HG02852 (cell line): Measurements from ENCODE around the gene ERGIC2.
"Not testable (repeated sequence)": the region's sequence is repeated elsewhere in the genome, so short reads cannot be mapped to it uniquely, and the experiment has no call there.

Source experiments
- ATAC-seq: cut with Tn5 transposase; IDR thresholded peaks from one replicate; pipeline ENCODE4 v1.9.1; 2021; ENCODE audit warnings: mild to moderate bottlenecking, moderate library complexity; ENCODE audit not compliant: unreplicated experiment

The ERGIC2 gene, protein sequence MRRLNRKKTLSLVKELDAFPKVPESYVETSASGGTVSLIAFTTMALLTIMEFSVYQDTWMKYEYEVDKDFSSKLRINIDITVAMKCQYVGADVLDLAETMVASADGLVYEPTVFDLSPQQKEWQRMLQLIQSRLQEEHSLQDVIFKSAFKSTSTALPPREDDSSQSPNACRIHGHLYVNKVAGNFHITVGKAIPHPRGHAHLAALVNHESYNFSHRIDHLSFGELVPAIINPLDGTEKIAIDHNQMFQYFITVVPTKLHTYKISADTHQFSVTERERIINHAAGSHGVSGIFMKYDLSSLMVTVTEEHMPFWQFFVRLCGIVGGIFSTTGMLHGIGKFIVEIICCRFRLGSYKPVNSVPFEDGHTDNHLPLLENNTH

DNA sequence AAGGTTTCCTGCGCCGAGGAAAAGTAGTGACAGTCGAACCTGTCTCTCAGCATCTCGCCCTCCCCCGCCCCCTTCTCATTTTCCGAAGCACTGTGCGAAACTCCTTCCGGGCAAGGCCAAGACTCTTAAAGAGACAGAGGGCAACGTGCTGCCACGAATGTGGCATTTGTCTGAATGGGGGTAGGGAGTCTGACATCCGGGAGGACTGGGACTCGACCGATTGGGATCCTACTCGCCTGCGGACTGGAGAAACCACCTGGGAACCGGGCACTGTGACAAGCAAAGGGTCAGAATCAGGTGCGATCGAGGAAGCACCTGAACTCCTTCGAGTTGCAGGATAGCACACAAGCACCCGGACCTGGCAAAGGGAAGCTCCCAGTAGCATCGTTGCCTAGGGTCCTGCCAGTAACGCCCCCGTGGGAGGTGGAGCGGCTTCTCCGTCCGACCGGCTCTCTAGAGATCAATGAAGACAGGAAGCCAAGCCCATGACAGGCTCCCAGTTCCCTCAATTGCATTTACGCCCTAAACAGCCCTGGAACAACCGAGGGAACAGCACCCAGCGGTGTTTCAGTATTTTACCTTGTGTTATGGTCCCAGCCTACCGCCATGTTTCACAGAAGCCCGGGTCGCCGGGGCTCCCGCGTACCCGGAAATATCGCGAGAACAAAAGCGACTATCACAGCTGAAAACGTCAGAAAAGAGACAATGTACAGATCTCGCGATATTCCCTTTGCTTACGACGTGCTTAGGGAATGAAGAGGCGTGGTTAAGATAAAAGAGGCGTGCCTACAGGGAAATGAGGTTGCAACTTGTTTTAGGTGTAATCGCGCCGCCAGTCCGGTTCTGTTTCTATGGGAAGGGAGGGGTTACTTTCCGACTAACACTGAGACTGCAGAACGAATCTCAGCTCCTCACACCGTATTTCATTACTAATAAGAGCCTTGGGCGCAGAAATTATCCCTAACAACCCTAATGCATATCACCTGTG is at the start of gene ERGIC2:
Gene ERGIC2 (minus strand): TSS at position 637 of the 988 bp plus-strand sequence. CDS start 9,539 bp downstream, outside the sequence.
- ATAC-seq: peak; percentile 94

DNA sequence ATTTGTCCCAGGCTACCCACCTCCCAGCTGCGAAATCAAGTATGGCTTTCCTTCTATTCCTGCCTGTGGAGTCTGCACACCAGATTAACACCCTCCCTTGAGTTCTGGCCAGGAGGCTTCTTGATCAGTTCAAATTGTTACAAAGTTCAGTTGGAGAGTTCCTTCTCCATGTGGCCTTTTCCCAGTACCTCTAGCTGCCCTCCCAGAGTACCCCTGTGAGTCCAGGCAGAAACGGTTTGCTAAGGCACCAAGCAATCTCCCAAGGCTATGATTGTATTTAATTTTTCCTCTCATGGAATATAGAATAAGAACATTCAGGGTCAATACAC is 49.7 kb upstream of the ERGIC2 start:
- no peak for ATAC-seq

DNA sequence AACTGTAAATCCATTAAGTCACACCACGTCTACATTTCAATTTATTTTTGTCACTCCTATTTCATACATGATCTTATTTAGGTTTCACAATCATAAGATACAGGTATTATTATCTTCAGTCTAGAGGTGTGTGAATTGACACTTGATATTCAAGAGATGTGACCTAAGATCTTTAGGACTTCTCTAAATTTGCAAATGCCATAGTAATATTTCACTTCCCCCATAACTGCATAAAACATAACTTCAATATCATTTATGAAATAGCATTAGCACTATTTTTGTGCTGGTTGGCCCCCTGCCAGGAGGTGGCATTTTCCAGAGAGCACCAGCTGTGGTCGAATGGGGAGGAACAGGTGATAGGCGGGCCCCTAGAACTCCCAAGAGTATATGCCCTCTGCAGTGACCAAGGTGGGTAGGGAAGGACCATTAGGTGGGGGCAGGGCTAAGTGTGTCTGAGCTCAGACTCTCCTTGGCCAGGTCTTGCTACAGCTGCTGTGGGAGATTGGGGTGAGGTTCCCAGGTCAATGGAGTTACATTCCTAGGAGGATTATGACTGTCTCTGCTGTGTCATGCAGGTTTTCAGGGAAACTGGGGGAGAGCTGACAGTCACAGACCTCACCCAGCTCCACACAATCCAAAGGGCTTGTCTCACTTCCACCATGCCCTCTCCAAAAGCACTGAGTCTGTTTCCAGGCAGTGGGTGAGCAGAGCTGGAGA is 49.2 kb upstream of the ERGIC2 start:
- ATAC-seq: no peak

DNA sequence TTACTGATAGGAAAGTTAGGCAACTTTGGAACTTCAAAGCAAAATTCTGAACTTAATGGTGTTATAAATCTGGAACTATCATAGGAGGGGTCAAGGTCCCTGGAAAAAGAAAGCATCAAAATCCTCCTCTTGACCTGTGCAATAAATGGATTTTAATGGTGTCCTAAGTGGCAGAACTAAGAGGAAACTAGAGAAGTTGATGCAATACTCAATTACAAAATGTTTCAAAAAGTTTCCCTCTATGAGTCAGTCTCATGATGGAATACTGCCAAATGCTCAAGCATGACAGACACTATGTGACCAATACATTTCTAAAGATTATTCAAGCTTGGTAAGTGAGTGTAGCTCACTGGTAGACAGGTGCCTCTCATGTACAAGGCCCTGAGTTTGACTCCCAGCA is 47.7 kb upstream of the ERGIC2 start:
- ATAC-seq: peak; percentile 49

DNA sequence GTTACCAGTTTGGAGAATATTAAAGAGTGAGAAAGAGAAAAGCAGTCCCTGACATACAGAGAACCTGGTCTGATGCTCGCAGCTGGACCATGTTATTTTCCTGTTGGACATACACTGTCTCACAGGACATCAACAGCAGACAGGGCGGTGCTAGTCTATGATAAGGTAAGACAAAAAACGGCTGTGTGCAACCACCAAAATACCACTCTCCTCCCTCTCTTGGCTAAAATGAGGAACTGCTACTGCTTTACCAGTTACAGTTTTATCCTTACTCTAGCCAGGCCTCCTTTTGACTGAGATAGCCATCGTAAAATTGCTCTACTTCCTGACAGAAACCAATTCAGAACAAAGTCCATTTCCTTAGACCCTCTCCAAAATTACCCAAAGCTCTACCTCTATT is 47.0 kb upstream of the ERGIC2 start:
- peak; percentile 99 for ATAC-seq

DNA sequence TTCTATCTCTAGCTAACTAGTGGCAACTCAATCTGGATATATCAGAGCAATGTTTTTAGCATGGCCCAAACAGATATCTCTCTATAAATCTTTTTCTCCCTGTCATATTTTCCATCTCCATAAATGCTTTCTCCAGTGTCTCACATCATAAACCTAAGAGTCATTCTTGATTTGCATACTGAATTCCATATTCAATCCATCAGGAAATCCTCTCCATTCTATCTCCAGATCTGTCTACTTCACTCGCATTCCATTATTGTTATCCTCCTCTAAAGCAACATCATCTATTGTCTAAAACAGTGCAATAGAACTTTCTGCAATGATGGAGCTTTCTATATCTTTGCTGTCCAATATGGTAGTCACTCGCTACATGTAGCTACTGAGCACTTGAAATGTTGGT is 45.5 kb upstream of the ERGIC2 start:
- no peak for ATAC-seq

DNA sequence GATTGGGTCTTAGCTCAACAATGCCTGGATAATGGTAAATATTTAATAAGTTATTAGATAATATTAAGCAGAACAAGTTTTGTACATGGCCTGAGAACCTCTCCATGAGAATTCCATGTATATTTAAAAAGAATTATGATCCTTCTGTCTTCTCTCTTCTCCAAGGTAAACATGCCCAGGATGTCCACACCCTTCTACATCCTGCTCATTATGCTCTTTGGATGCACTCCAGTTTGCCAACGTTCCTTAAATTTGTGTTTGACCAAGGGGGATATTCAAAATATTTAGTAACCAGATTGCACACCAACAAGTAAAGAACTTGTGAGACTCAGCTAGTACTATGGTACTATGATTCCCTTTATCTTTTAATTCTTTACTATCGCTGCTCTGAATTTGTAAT is 44.8 kb upstream of the ERGIC2 start:
- no peak for ATAC-seq

DNA sequence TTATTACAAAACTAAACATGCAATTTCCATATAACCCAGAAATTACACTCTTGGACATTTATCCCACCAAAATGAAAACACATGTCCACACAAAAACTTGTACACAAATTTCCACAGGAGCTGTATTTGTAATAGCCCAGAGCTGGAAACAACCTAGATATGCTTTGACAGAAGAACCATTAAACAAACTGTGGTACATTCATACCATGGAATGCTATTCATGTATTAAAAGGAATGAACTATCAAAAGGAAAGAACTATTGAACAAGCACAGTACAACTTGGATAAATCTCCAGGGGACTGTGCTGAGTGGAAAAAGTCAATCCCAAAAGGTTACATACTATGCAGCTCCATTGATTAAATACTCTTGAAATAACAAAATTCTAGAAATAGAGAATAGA is 35.8 kb upstream of the ERGIC2 start:
- ATAC-seq: no peak

DNA sequence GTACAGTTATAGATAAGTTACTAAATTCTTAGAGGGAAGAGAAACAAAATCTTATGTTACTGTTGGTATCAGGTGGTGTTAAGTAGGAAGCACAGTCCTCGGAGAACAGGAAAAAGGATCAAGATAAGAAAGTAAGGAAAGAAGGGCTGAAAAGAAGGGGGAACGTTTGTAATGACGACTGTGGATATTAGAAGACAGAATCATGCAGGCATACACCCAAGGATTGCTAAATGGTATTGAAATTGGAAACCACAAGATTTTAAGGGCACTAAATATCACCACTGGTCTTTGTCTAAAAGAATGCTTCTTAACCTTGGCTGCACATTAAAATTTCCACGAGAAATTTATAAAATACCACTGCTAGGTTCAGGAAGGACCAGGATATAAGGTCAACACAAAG is 34.1 kb upstream of the ERGIC2 start:
- ATAC-seq: no peak

DNA sequence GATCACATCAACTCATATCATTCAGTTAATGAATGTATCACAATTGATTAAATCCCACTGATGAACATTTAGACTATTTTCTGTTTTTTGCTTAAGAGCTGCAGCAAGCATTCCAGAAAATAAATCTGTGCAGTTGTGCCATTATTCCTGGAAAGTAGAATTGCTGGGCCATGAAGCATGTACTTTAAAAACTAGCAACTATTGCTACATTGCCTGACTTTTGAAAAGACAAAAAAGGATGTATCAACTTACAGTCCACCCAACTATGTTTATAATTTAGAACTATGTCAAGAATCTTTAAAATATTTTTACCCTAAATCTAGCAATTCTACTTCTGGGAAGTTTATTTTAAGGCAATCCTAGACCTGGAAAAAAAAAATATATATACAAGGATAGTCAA is 33.4 kb upstream of the ERGIC2 start:
- no peak for ATAC-seq

DNA sequence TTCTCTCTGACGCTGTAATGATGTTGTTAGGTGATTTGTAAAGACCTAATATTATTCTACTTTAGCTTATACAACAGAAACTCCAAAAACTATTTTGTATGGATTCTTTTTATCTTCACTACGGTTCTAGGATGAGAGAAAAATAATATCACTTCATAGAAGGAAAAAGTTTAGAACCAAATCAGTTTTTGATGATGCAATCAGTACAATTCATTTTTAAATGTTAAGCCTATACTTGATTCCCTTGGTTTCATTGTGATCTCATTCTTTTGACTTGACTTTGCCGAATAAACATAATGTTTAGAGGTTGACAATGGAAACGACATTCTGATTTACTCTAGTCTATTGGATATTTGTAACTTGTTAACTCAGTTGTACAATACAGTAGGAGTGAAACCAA is 24.6 kb upstream of the ERGIC2 start:
- ATAC-seq: no peak

DNA sequence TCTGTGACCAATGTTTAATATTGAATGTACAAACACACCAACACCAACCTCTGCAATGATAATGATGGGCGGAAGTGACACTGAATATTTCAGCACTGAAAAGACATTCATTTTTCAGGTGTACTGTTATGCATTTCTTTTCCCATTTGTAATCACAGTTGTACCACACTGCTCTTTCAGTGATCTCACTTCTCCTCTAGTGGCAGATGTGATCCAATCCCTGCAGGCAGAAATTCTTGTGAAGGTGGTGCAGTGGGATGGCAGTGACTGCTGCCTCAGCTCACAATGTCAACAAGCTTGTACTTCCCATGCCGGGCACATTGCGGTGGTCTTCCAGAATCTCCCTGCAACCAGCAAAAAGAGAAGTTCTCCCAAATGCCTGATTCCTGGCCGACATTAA is 23.0 kb upstream of the ERGIC2 start:
- no peak for ATAC-seq

DNA sequence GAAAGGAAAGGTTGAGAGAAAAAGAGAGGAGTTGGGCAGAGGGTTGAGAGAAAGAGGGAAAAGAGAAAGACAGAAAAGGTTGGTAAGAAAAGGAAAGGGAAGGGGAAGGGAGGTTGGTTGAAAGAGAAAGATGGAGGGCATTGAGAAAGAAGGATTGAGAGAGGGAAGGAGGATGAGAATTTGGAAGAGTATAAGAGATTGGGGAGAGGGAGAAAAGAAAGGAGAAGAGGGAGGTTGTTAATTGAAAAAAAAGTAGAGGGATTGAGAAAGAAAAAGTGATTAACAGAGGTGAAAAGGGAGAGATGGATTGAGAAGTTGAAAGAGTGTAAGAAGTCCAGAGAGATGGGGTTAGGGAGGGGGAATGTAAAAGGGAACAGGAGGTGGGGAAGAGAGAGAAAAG is 21.5 kb upstream of the ERGIC2 start:
- no peak for ATAC-seq

DNA sequence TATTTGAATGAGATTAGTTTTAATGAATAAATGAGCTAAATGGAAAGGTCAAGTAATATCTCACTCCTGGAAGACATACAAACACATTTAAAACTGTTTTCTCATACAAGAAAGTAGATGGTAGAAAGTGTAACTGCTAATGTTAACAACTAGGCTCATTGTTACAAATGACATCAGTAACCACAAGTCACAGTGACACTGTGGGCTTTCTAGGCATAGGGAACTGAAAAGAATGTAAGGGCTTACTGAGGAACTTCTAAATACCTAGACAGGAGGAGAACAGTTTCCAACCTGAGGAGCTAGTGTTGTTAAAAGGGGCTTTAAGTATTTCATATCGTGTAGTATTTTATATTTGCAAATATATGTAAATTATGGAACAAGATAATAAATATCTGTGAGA is 17.5 kb upstream of the ERGIC2 start:
- peak; percentile 52 for ATAC-seq

DNA sequence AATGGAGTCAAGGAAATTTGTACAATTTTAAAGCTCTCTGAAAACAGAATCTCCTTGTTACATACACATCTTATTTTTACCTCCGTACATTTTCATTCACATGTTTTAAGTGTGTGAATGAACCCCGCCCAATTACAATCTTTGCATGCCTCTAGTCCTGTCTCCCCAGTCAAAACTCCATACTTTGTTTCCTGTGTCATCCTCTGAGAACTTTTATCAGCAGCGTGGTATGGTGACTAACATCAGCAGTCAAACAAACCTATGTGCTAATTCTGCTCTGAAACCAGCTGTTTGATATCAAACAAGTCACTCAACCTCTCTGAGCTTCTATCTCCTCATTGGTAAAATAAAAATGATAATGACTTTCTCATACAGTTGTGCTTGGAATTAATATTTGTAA is 15.8 kb upstream of the ERGIC2 start:
- ATAC-seq: no peak

DNA sequence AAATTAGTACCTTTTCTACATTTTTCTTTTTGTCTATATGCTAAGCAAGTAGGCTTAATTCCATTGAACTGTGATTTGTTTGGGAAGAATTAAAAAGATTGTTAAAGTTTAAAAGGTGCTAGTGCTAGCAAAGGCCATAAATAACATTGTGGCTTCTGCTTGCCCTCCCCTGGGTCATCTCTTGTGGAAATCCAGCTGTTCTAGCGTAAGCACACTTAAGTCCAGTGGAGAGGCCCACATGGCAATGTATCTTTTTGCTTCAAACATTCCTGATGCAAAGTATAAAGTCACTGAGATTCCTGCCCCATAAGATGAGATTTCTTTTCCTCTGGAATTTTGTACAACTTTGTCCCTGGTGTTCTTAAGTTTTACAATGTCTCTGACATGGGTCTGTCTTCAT is 14.4 kb upstream of the ERGIC2 start:
- no peak for ATAC-seq

DNA sequence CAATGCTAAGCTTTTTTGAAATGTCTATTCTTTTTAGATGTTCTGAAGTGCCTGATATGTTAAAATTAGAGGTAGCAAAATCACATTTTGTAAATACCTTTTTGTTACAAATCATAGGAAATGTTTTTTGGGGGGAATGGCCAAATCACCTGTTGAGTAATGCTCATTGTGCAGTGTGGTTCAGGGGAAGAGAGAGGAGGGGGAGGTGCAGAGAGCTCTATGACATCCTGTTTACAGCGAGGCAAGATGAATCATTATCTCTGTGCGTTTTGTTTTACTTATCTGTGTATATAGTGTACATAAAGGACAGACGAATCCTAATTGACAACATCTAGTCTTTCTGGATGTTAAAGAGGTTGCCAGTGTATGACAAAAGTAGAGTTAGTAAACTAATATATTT is 9.4 kb upstream of the ERGIC2 start:
- ATAC-seq: not testable (repeated sequence)

DNA sequence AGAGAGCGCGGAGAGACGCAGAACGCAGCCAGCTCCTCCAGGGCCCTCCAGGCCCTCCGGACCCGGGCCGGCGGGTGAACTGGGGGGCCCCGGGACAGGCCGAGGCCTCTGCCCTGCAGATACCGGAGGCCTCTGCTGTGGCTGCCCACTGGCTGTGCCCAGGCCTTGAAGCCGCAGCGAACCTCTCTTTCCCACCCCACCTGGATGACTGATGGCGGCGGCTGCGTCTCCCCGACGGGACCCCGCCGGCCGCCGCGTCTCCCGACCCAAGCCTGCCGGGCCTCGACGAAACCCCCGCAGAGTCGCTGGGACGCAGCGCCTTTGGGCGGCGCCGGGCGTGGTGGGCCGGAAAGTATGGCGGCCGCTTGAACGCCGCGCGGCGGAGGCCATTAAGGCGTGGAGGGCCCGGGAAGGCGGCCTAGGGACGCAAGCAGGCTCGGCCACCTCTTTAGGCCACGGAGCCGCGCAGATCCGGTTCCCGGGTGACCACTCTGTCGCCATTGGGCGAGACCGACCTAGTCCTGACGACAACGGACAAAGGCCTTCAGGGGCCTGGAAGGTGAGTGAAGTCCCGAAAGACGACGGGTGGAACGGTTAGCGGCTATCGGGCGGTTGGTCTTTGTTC is 8.4 kb upstream of the ERGIC2 start:
- no peak for ATAC-seq

DNA sequence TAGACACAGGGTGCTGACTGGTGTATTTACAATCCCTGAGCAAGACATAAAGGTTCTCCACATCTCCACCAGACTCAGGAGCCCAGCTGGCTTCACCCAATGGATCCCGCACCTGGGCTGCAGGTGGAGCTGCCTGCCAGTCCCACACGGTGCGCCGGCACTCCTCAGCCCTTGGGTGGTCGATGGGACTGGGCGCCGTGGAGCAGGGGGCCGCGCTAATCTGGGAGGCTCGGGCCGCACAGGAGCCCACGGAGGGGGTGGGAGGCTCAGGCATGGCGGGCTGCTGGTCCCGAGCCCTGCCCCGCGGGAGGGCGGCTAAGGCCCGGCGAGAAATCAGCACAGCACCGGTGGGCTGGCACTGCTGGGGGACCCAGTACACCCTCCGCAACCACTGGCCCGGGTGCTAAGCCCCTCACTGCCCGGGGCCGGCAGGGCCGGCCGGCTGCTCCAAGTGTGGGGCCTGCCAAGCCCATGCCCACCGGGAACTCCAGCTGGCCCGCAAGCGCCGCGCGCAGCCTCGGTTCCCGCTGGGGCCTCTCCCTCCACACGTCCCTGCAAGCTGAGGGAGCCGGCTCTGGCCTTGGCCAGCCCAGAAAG is 5.2 kb upstream of the ERGIC2 start:
- not testable (repeated sequence) for ATAC-seq

DNA sequence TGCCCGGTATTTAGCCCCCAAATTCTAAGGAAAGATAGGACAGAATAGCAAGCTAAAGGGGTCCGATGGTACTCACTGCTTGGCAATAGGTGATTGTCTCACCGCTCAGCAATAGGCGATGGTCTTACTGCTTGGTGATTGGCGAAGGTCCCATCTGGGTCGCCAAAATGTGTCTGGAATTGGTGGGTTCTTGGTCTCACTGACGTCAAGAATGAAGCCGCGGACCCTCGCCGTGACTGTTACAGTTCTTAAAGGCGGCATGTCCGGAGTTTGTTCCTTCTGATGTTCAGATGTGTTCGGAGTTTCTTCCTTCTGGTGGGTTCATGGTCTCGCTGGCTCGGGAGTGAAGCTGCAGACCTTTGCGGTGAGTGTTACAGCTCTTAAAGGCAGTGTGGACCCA is 4.2 kb upstream of the ERGIC2 start:
- not testable (repeated sequence) for ATAC-seq

DNA sequence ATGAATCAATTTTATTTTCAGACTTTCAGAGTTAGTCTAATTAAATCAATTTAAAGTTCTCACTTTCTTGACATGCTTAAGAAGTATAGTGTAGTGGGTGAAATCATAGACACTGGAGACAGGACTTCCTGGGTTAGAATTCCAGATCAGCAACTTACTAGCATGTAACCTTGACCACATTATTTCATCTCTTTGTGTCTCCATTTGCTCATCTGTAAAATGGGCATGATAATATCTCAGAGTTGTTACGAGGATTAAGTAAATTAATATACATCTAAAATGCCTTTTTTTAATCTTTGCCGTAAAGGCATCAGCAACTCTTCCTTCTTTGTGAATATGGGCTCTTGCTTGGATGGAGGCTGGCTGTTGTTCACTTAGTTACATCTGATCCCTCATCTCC is 1.3 kb upstream of the ERGIC2 start:
- no peak for ATAC-seq
